ENCODE data around the gene GPR17.

GRCh38 chr2:127670055-127670956 is 24.4 kb downstream of the GPR17 start:
- TF ChIP-seq CTCF (IDR thresholded peaks at IDR 0.05) (no peak), POLR2A (IDR thresholded peaks at IDR 0.05) (no peak)

Measured in esophagus squamous epithelium (tissue), 4 donors.